GM10266 (cell line): ENCODE data around the gene C8A.

ENCODE experiments used
- DNase-seq: peaks from one replicate; pipeline ENCODE4 v3.0.0; 2012; ENCODE audit errors: extremely low spot score
- CTCF ChIP-seq: IDR thresholded peaks from 2 replicates; pipeline ENCODE4 v1.5.1; 2012; ENCODE audit warnings: mild to moderate bottlenecking, low read depth; ENCODE audit not compliant: control insufficient read depth, insufficient read depth; ENCODE audit errors: missing control alignments

Gene C8A

GRCh38 chr1:56850411-56850810 lies 4.2 kb upstream of the C8A start:
- no peak for DNase-seq
- TF ChIP-seq CTCF = no peak

DNA sequence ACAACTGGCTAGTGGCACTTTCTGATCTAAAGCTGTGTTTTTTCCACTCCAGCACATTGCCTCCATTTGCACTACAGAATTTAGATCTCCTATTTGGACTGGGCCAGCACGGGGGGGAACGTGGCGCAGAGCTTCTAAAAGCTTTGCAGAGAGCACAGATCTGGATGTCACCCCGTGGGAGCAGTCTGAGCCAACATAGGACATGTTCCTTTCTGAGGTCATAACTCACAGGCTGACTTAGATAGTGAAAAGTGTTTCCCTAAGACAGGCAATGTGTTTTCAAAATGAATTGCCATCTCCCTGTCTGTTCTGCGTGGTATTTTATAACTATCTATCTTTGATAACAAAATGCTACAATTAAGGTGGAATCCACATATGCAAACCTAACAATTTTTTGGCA lies 3.7 kb upstream of the C8A start:
- no peak for TF ChIP-seq CTCF
- no peak for DNase-seq

DNA sequence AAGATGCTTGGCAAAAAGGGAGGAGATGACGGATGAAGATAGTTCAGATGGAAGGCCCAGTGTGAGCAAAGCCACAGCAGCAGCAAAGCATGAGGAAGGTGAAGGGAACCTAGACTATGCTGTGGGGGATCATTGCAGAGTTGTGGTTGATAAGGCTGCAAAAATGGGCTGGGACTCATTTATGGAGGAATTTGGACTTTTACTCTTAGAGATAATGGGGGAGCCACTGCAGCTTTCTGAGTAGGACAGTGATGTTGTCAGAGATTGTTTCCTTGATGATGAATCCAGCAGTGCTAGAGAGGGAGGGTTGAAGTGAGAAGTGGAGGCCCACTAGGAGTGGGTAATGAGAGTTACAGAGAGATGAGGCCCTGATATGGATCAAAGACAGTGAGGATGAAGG lies 2.1 kb upstream of the C8A start:
- no peak for DNase-seq
- no peak for TF ChIP-seq CTCF

DNA sequence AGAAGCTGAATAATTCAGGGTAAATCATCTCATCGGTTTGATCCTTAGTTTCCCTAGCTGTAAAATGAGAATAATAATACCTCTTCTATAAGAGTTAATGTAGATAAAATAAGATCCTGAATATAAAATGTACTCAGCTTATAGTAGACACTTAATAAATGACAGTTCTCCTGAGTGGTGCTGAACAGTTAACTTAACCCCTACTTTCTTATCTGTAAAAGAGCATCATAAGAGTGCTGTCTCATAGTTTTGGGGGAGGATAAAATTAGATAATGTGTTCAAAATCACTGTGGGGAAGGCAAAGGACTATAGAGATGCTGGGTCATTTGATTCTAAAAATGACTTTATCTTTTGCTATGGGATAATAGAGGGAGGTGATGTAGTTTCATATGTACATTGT lies 593 bp downstream of the C8A start:
- TF ChIP-seq CTCF = no peak
- no peak for DNase-seq

DNA sequence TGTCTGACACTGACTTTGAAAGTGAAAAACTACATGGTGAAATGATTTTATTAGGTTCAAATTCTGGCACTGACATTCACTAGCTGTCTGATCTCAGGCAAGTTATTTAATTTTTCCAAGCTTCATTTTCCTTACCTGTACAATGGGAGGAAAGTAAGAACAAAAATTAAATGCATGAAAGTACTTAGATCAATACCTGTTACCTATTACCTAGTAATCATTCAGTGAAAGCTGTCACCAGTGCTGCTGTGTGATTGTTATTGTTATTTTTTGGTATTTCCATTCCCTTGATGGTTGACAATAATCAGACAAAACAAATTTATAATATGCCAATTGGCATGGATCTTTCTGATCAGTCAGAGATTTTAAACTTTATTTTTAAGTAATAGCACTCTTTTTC lies 1.6 kb downstream of the C8A start:
- no peak for DNase-seq
- no peak for TF ChIP-seq CTCF

DNA sequence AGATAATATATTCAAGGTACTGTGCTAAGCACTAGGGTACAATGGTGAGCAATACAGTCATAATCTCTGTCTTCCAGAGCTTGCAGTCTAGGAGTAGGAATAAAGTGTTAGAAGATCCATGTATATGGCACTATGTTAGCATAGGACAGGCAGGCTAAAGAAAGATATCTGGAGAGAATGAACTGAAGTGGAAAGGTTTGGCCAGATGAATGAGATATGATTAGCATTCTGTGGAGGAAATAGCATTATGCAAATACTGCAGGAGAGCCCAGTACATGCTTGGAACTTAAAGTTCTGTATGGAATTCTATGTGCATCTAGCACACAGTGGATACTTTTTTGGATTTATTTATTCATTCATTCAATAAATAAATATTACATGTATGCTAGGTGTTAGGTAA lies 4.7 kb downstream of the C8A start:
- no peak for TF ChIP-seq CTCF
- DNase-seq = no peak

DNA sequence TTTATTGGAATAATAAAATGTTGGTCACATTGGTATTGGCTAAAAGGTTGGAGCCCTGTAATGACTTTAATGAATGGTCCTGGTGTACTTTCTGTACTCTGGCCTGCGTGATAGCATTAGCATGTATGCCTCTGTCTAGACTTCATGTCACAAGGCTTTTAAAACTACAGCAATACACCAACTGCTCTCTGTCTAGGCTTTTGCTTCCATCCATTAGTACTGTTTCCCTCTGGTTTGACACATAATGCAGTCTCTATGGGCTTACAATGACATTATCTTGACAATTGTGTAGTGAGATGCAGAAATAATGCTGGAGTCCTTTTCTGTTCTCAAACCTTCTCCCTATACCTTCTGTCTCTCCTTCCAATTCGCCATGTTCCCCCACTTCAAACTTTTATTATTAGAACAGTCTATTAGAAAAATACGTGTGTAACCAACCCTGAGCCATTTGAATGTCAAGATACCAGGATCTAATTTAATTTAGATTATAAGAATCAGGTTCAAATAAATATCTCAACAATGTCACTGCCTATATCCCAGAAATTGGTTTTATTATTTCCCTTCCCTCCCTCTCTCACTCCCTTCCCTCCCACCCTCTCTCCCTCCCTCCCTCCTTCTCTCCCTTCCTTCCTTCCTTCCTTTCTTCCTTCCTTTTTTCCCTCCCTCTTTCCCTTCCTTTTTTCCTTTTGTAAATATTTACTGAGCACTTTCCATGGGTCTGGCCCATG lies 8.8 kb downstream of the C8A start:
- no peak for DNase-seq
- TF ChIP-seq CTCF = no peak
